Measurements from ENCODE around the gene BCL6B. TPM values are rescaled to one million over a fixed set of nuclear protein-coding genes. Genes with fewer than 3 reads are reported as not detected.

Gene BCL6B
- total RNA-seq, 1 experiment from 2014 or later: 0.57 TPM

DNA sequence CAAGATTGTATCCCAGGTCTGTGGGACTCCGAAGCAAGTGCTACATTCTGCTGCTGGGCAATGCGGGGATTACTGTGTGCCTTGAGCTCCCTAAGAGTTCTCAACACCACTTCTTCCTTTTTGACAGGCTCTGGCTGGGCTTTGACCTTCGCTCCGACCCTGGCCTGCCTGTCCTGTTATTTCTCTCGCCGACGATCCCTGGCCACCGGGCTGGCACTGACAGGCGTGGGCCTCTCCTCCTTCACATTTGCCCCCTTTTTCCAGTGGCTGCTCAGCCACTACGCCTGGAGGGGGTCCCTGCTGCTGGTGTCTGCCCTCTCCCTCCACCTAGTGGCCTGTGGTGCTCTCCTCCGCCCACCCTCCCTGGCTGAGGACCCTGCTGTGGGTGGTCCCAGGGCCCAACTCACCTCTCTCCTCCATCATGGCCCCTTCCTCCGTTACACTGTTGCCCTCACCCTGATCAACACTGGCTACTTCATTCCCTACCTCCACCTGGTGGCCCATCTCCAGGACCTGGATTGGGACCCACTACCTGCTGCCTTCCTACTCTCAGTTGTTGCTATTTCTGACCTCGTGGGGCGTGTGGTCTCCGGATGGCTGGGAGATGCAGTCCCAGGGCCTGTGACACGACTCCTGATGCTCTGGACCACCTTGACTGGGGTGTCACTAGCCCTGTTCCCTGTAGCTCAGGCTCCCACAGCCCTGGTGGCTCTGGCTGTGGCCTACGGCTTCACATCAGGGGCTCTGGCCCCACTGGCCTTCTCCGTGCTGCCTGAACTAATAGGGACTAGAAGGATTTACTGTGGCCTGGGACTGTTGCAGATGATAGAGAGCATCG is 15.4 kb downstream of the BCL6B start:
- Histone ChIP-seq H3K9ac (ENCODE audit: low read length) (no peak overlapping the region), H3K9me2 (ENCODE audit: insufficient read depth) (no peaks in the 10 kb centered on the region), H3K79me2 (ENCODE audit: insufficient read depth, low read length) (0 out of 2 replicates have a peak, but pooled peaks cover 4% of the 10 kb centered on the region), H3K27me3 (ENCODE audit: insufficient read depth, low read length) (no peaks in the 10 kb centered on the region), H3K36me3 (ENCODE audit: control insufficient read depth in 1 of 2, insufficient read depth in 2 of 2, low read length in 2 of 2) (no peaks in the 10 kb centered on the region), H3K4me3 (replicated peaks in 1 of 2; ENCODE audit: low read depth in 1 of 2, low read length in 2 of 2) (no peak overlapping the region), H3K4me1 (ENCODE audit: control insufficient read depth in 1 of 2, insufficient read depth in 2 of 2, low read length in 2 of 2) (peaks cover 4 to 17% of the 10 kb centered on the region in 2 experiments), H2AFZ (ENCODE audit: low read depth, low read length, poor library complexity, severe bottlenecking) (no peak overlapping the region), H4K20me1 (ENCODE audit: insufficient read depth) (no peaks in the 10 kb centered on the region), H3K9me3 (ENCODE audit: control insufficient read depth in 1 of 2, insufficient read depth in 1 of 2, low read depth in 1 of 2, low read length in 2 of 2) (no peaks in the 10 kb centered on the region), H3K27ac (ENCODE audit: low read depth, low read length) (no peak overlapping the region; the same call in 1 of the 2 replicates), H3K4me2 (ENCODE audit: low read length) (no peak overlapping the region)
- BruUV-seq (replicated peaks): no TSS peak
- RAD21 ChIA-PET (ENCODE audit: low non-redundant PET in 1 of 2, low total read pairs in 2 of 2, uncharacterized antibody in 2 of 2, unreplicated experiment in 2 of 2): no interaction called here
- intact Hi-C loops (cut with micrococcal nuclease): no loop called here
- CTCF ChIA-PET: interaction anchor here (1.4 kb wide), 1 partner anchor 8 kb away, joined by 7 read pairs; no protein-coding TSS in a partner anchor
- no peak for ATAC-seq
- POLR2A ChIA-PET: interaction anchor here (0.6 to 0.9 kb wide), 2 partner anchors 13 to 93 kb away, joined by 3 to 8 read pairs; no protein-coding TSS in a partner anchor
- TF ChIP-seq YY1 (IDR thresholded peaks at IDR 0.05; ENCODE audit: extremely low read depth, insufficient replicate concordance, low read depth, low read length): no peak
- TF ChIP-seq, protein P1, sequence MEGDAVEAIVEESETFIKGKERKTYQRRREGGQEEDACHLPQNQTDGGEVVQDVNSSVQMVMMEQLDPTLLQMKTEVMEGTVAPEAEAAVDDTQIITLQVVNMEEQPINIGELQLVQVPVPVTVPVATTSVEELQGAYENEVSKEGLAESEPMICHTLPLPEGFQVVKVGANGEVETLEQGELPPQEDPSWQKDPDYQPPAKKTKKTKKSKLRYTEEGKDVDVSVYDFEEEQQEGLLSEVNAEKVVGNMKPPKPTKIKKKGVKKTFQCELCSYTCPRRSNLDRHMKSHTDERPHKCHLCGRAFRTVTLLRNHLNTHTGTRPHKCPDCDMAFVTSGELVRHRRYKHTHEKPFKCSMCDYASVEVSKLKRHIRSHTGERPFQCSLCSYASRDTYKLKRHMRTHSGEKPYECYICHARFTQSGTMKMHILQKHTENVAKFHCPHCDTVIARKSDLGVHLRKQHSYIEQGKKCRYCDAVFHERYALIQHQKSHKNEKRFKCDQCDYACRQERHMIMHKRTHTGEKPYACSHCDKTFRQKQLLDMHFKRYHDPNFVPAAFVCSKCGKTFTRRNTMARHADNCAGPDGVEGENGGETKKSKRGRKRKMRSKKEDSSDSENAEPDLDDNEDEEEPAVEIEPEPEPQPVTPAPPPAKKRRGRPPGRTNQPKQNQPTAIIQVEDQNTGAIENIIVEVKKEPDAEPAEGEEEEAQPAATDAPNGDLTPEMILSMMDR (IDR thresholded peaks at IDR 0.05 in 2 of 3, conservative IDR thresholded peaks at IDR 0.05 in 1 of 3; ENCODE audit: borderline replicate concordance in 1 of 3, insufficient read depth in 1 of 3, low read depth in 2 of 3, low read length in 2 of 3): peak in 1 of 3 experiments; percentile 19; a peak in 1 of 6 replicates
- DNase-seq (ENCODE audit: low read depth, low spot score): no peak

DNA sequence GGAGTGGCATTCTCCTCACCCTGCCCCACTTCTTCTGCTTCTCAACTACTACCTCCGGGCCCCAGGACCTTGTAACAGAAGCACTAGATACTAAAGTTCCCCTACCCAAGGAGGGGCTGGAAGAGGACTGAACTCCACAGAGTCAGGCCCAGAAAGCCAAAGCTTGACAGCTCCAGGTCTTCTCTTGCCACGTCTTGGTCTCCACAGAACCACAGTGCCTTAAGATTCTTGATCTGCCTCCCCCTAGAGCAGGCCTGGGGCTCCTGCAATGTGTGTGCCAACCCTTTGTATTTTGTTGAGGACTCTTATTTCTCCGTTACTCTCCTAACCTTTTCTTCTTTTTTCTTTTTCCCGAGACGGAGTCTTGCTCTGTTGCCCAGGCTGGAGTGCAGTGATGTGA is 17.0 kb downstream of the BCL6B start:
- H3K9ac ChIP-seq (ENCODE audit: low read length): no peak overlapping the region
- H3K4me3 ChIP-seq (replicated peaks in 1 of 2; ENCODE audit: low read depth in 1 of 2, low read length in 2 of 2): no peak overlapping the region
- H3K4me2 ChIP-seq (ENCODE audit: low read length): no peak overlapping the region
- H3K27me3 ChIP-seq (ENCODE audit: insufficient read depth, low read length): no peaks in the 10 kb centered on the region
- ChIA-PET CTCF (no interaction called here), RAD21 (ENCODE audit: low non-redundant PET in 1 of 2, low total read pairs in 2 of 2, uncharacterized antibody in 2 of 2, unreplicated experiment in 2 of 2) (no interaction called here), POLR2A (no interaction called here)
- no peaks in the 10 kb centered on the region for H3K36me3 ChIP-seq (ENCODE audit: control insufficient read depth in 1 of 2, insufficient read depth in 2 of 2, low read length in 2 of 2)
- ATAC-seq (no peak), DNase-seq (ENCODE audit: low read depth, low spot score) (no peak)
- no peak overlapping the region for H2AFZ ChIP-seq (ENCODE audit: low read depth, low read length, poor library complexity, severe bottlenecking)
- peaks cover 2 to 16% of the 10 kb centered on the region in 2 experiments for H3K4me1 ChIP-seq (ENCODE audit: control insufficient read depth in 1 of 2, insufficient read depth in 2 of 2, low read length in 2 of 2)
- 0 out of 2 replicates have a peak, but pooled peaks cover 4% of the 10 kb centered on the region for H3K79me2 ChIP-seq (ENCODE audit: insufficient read depth, low read length)
- no peaks in the 10 kb centered on the region for H4K20me1 ChIP-seq (ENCODE audit: insufficient read depth)
- no peaks in the 10 kb centered on the region for H3K9me2 ChIP-seq (ENCODE audit: insufficient read depth)
- no peak overlapping the region for H3K27ac ChIP-seq (ENCODE audit: low read depth, low read length)
- H3K9me3 ChIP-seq (ENCODE audit: control insufficient read depth in 1 of 2, insufficient read depth in 1 of 2, low read depth in 1 of 2, low read length in 2 of 2): no peaks in the 10 kb centered on the region
- intact Hi-C loops (cut with micrococcal nuclease): no loop called here
- no TSS peak for BruUV-seq (replicated peaks)
- TF ChIP-seq CBX3 (IDR thresholded peaks at IDR 0.05; ENCODE audit: low read depth): no peak
- no peak for TF ChIP-seq ATF3 (IDR thresholded peaks at IDR 0.05)
- TF ChIP-seq ZFX (IDR thresholded peaks at IDR 0.05): no peak
- TF ChIP-seq ELF1 (IDR thresholded peaks at IDR 0.05; ENCODE audit: borderline replicate concordance, low read depth): no peak
- TF ChIP-seq FOSL1 (IDR thresholded peaks at IDR 0.05; ENCODE audit: low read depth): no peak
- TF ChIP-seq, protein P2, sequence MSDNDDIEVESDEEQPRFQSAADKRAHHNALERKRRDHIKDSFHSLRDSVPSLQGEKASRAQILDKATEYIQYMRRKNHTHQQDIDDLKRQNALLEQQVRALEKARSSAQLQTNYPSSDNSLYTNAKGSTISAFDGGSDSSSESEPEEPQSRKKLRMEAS (IDR thresholded peaks at IDR 0.05): no peak
- TF ChIP-seq POLR2AphosphoS5 (IDR thresholded peaks at IDR 0.05; ENCODE audit: low read depth, low read length): no peak
- no peak for TF ChIP-seq CEBPB (IDR thresholded peaks at IDR 0.05; ENCODE audit: low read depth)
- TF ChIP-seq EGR1 (IDR thresholded peaks at IDR 0.05; ENCODE audit: low read depth): no peak
- TF ChIP-seq SP1 (IDR thresholded peaks at IDR 0.05; ENCODE audit: low read depth): no peak
- TF ChIP-seq EZH2phosphoT487 (IDR thresholded peaks at IDR 0.05; ENCODE audit: borderline replicate concordance): no peak
- no peak for TF ChIP-seq JUND (IDR thresholded peaks at IDR 0.05)
- no peak for TF ChIP-seq YY1 (IDR thresholded peaks at IDR 0.05; ENCODE audit: extremely low read depth, insufficient replicate concordance, low read depth, low read length)
- no peak for TF ChIP-seq SRF (IDR thresholded peaks at IDR 0.05; ENCODE audit: low read depth)
- no peak for TF ChIP-seq SIN3A (IDR thresholded peaks at IDR 0.05; ENCODE audit: low read depth)
